ENCODE results near the gene BRSK2.

BRSK2 gene

DNA sequence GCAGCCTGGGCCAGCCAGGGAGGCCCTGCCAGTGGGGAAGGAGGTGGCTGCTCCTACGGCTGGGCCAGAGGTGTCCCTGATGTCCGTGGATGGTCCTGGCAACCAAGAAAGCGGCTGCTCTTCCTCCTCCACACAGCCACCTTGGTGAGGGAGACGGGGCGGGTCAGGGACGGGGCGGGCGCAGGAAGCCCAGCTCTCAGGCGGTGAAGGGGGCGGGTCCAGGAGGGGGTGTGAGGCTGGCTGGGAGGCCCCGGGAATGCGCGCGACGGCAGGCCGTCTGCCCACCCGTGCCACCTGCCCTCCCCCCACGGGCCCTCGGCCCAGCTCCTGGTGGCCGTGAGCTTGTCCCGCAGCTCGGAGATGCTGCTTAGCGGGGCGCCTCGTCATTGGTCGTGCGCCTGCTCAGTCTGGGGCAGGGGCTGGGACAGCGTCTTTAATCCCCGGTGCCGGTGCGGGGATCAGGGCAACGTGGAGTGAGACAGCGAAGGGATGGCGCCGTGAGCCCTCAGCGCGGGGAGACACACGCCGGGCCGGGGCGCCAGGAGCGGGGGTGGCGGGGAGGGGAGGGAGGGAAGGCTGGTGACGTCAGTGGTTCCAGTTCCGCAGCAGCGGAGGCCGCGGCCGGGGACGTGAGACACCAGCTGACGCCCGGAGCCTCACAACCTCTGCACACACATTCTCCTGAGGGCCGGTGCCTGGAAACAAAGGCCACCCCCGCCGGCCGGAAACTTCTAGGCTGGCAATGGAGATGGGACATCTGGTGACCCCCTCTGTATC is 6.7 kb upstream of the BRSK2 start:
- H3K4me3 ChIP-seq (ENCODE audit: low read length), result peak overlapping the region; percentile 75
- H3K36me3 ChIP-seq (ENCODE audit: control insufficient read depth, insufficient read depth, low read length, severe bottlenecking), result no peaks in the 10 kb centered on the region
- peak overlapping the region; percentile 76 for H3K9ac ChIP-seq (ENCODE audit: low read length)
- H3K27me3 ChIP-seq (replicated peaks; ENCODE audit: control insufficient read depth, insufficient read depth, low read length), result no peaks in the 10 kb centered on the region
- H3K4me1 ChIP-seq (ENCODE audit: control insufficient read depth, insufficient read depth, low read length), result peaks cover 4% of the 10 kb centered on the region
- H3K9me3 ChIP-seq (ENCODE audit: control insufficient read depth, low read length), result no peaks in the 10 kb centered on the region
- DNase-seq (ENCODE audit: low read depth), result peak; percentile 92

DNA sequence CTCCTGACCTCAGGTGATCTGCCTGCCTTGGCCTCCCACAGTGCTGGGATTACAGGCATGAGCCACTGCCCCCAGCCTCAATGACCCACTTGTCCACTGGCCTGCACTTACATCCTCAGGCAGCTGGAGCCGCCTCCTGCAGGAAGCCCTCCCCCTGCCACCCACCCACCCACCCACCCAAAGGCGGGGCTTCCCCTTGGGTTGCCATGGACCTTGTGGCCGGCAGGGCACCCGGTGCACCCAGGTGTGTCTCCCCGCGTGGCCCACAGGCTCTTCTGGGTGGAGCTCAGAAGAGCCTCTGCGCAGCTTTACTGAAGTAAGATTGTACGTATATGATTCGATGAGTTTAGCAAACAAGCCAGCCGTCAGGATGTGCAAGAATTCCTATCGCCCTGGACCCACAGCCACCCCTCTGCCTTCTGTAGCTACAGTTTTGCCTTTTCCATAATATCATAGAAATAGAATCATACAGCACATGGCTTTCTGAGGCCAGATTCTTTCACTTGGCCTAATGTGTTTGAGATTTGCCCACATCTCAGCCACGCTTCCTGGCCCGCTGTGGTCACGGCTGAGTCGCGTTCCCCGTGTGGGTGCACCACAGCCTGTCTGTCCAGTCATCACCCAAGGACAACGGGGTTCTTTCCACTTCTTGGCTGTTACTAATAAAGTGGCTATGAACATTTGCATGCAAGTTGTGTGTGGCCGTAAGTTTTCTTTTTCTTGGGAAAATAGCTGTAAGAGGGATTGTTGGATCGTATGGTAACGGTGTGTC is 5.3 kb upstream of the BRSK2 start:
- no peak overlapping the region for H3K9ac ChIP-seq (ENCODE audit: low read length)
- DNase-seq (ENCODE audit: low read depth), result peak; percentile 7
- H3K9me3 ChIP-seq (ENCODE audit: control insufficient read depth, low read length), result no peaks in the 10 kb centered on the region
- H3K36me3 ChIP-seq (ENCODE audit: control insufficient read depth, insufficient read depth, low read length, severe bottlenecking), result no peaks in the 10 kb centered on the region
- H3K4me3 ChIP-seq (ENCODE audit: low read length), result no peak overlapping the region
- H3K4me1 ChIP-seq (ENCODE audit: control insufficient read depth, insufficient read depth, low read length), result peaks cover 4% of the 10 kb centered on the region
- H3K27me3 ChIP-seq (replicated peaks; ENCODE audit: control insufficient read depth, insufficient read depth, low read length), result no peaks in the 10 kb centered on the region

DNA sequence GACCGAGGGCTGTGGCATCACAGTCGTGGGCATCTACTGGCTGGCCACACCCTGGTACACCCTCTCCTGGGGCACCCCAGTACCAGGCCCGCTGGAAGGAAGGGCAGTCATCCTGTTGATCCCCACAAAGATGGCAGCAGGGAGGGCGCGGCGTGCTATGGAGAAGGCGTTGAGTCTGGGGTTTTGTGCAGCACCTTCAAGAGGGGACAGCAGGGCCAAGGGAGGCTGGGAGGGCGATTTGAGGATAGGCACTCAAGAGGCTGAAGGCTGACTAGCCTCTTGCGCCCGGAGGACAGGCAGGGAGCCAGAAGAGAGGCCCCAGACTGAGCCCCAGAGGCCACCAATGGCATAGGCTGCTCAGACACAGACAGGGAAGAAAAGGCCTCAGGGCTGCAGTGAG is 2.2 kb upstream of the BRSK2 start:
- DNase-seq (ENCODE audit: low read depth), result no peak
- peaks cover 4% of the 10 kb centered on the region for H3K4me1 ChIP-seq (ENCODE audit: control insufficient read depth, insufficient read depth, low read length)
- H3K36me3 ChIP-seq (ENCODE audit: control insufficient read depth, insufficient read depth, low read length, severe bottlenecking), result no peaks in the 10 kb centered on the region
- peaks cover 13% of the 10 kb centered on the region for H3K27me3 ChIP-seq (replicated peaks; ENCODE audit: control insufficient read depth, insufficient read depth, low read length)
- H3K9ac ChIP-seq (ENCODE audit: low read length), result no peak overlapping the region
- H3K9me3 ChIP-seq (ENCODE audit: control insufficient read depth, low read length), result no peaks in the 10 kb centered on the region
- H3K4me3 ChIP-seq (ENCODE audit: low read length), result no peak overlapping the region

DNA sequence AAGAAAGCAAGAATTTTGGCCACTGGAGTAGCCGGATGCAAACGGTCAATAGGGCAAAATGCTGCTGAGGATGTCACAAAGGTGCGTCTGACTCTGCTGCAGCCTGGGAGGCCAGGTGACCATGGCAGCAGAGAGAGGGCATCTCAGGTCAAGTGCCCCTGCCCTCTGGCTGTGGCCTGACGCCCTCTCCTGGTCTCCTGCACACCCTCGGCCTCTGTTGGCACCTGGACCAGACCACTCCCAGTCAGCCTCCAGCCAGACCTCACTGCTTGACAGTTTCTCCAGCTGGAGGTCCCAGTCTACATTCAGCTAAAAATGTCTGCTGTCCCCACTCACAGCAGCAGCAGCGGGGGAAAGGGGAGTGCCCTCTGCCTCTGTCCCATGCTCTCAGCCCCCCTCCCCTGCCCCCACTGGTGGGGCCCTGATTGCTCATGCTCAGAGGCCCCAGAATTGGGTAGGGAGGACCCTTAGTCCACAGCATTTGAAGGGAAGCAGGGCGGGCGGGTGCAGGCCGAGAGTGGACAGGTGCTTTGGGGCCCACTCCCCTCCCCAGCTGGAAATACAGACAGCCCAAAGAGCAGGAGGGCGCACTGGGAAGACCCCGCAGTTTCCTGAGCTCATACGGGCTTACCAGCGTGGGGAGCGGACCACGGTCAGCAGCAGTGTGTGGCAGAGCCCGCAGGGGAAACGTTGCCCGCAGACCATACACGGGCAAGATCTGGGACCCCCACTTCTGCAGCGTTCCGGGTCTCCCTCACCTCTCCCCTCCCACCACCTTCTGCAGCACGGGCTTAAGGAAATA is 1.6 kb upstream of the BRSK2 start:
- no peak for DNase-seq (ENCODE audit: low read depth)
- H3K36me3 ChIP-seq (ENCODE audit: control insufficient read depth, insufficient read depth, low read length, severe bottlenecking), result no peaks in the 10 kb centered on the region
- H3K27me3 ChIP-seq (replicated peaks; ENCODE audit: control insufficient read depth, insufficient read depth, low read length), result peaks cover 19% of the 10 kb centered on the region
- no peaks in the 10 kb centered on the region for H3K9me3 ChIP-seq (ENCODE audit: control insufficient read depth, low read length)
- peak overlapping the region; percentile 84 for H3K9ac ChIP-seq (ENCODE audit: low read length)
- H3K4me3 ChIP-seq (ENCODE audit: low read length), result no peak overlapping the region
- peaks cover 4% of the 10 kb centered on the region for H3K4me1 ChIP-seq (ENCODE audit: control insufficient read depth, insufficient read depth, low read length)

DNA sequence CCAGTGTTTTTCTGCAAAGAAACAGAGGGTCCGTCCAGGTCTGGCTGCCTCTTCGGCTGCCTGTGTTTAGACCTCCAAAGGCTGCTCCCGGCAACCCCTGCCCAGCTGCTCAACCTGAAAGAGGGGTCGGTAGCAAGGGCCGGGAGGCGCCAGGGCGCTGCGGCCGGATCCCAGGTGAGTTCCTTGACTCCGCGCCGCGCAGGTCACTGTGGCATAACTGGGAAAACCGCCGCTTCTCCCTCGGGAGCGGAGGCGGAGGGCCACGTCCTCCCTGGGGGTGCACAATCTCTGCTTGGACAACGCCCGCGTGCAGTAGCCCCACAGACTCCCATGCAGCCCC is 1.0 kb upstream of the BRSK2 start:
- peak overlapping the region; percentile 84 for H3K9ac ChIP-seq (ENCODE audit: low read length)

DNA sequence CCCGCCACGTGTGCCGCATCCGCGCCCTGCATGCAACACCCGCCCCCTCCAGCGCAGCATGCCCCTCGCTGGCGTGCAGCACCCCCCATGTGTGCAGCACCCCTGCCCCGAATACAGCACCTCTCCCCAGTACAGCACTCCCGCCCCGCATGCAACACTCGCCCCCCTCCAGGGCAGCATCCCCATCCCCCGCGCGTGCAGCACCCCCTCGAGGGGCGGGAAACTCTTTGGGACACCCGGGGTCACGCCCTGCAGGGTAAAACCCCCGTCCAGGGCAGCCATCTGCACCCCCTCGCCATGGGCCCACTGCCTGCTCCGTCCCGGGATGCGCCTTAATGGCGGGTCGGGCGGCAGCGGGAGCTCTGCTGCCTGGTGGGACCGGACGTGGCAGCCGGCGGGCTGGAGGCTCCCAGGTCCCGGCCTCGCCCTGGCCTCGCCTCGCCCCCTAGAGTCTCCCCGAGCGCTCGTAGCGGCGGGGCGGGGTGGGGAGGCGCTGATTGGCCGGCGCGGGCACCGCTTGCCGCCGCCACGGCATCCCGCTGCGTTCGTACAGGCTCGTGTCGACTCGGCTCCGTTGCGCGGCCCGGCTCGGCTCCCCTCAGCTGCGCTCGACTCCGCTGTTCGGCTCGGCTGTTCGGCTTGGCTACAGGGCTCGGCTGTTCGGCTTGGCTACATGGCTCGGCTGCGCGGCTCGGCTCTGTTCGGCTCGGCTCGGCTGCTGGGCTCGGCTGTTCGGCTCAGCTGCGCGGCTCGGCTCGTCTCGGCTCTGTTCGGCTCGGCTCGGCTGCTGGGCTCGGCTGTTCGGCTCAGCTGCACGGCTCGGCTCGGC is 417 bp upstream of the BRSK2 start:
- DNase-seq (ENCODE audit: low read depth), result peak; percentile 99
- Histone ChIP-seq H3K4me3 (ENCODE audit: low read length) (peak overlapping the region; percentile 77), H3K4me1 (ENCODE audit: control insufficient read depth, insufficient read depth, low read length) (no peaks in the 10 kb centered on the region), H3K36me3 (ENCODE audit: control insufficient read depth, insufficient read depth, low read length, severe bottlenecking) (no peaks in the 10 kb centered on the region), H3K9me3 (ENCODE audit: control insufficient read depth, low read length) (no peaks in the 10 kb centered on the region), H3K27me3 (replicated peaks; ENCODE audit: control insufficient read depth, insufficient read depth, low read length) (peaks cover 20% of the 10 kb centered on the region), H3K9ac (ENCODE audit: low read length) (peak overlapping the region; percentile 84)

More for the DNA sequence above, 1.0 kb upstream of the BRSK2 start:
- H3K4me1 ChIP-seq (ENCODE audit: control insufficient read depth, insufficient read depth, low read length), result no peaks in the 10 kb centered on the region
- peak; percentile 19 for DNase-seq (ENCODE audit: low read depth)
- H3K4me3 ChIP-seq (ENCODE audit: low read length), result peak overlapping the region; percentile 77
- no peaks in the 10 kb centered on the region for H3K9me3 ChIP-seq (ENCODE audit: control insufficient read depth, low read length)
- no peaks in the 10 kb centered on the region for H3K36me3 ChIP-seq (ENCODE audit: control insufficient read depth, insufficient read depth, low read length, severe bottlenecking)
- peaks cover 20% of the 10 kb centered on the region for H3K27me3 ChIP-seq (replicated peaks; ENCODE audit: control insufficient read depth, insufficient read depth, low read length)

DNA sequence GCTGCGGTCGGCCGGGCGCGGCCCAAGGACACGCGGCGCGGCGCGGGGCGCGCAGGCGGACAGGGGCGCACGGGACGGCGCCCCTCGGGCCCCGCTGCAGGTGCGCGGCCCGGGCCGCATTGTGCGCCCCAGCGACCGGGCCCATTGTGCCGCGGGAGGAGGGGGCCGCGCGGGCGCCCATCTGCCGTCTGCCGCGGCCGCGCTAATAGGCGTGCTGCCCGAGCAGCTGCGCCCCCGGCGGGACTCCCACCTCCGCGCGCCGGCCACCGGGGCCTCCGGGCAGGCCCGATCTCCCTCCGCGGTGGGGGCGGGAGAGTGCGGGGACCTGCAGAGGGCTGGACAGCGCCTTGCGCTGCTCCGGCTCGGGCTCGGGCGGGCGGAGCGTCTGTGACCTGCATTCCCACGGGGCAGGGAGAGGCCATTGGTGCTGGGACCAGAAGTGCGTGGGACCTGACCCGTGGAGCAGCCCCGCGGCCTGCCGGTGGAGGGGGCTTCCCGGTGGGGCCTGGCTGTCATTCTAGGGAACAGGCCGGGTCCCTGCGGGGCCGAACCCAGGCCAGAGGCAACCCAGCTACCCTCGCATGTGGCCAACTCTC is 933 bp downstream of the BRSK2 start:
- peaks cover 20% of the 10 kb centered on the region for H3K27me3 ChIP-seq (replicated peaks; ENCODE audit: control insufficient read depth, insufficient read depth, low read length)
- no peak overlapping the region for H3K4me3 ChIP-seq (ENCODE audit: low read length)
- H3K4me1 ChIP-seq (ENCODE audit: control insufficient read depth, insufficient read depth, low read length), result no peaks in the 10 kb centered on the region
- no peaks in the 10 kb centered on the region for H3K36me3 ChIP-seq (ENCODE audit: control insufficient read depth, insufficient read depth, low read length, severe bottlenecking)
- H3K9me3 ChIP-seq (ENCODE audit: control insufficient read depth, low read length), result no peaks in the 10 kb centered on the region
- H3K9ac ChIP-seq (ENCODE audit: low read length), result no peak overlapping the region
- DNase-seq (ENCODE audit: low read depth), result peak; percentile 56

DNA sequence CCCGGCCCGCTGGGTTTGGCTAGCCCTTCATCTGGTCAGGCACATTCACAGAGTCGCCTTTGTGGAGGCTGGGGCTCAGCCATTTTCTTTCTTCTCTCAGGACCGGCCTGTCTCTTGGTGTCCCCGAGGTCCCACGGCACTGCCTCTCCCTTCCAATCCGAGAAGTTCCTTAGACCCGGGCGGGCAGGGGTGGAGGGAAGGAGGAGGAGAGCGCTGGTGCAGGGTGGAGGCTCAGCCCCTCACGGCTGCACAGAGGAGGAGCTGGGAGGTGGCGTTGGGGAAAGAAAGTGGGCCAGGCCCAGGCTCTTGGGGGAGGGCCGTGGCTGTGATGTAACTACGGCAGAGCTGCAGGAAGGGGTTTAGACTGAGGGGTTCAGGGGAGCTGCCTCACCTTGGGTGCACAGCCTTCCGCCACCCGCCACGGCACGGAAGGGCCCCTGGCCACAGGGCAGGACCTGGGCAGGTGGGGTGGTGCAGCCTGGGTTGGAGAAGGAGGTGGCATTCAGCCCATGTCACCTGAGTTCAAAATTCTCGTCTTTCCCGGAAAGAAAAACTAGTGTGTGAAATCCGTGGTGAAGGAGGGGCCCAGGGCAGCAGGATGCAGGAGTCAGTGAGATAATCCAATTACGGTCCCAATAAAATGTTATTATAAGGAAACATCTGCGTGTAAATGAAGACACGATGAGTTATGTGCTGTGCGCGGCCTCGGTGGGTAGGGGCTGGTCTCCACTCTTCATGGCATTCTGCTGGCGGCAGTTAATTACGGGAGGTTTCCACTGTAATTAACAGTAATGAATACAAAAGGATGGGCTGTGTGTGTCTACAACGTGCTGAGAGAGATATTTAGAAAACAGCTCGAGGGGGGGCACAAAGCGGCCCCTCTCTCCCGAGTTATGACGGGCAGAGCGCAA is 1.7 kb downstream of the BRSK2 start:
- H3K4me1 ChIP-seq (ENCODE audit: control insufficient read depth, insufficient read depth, low read length), result no peaks in the 10 kb centered on the region
- no peaks in the 10 kb centered on the region for H3K36me3 ChIP-seq (ENCODE audit: control insufficient read depth, insufficient read depth, low read length, severe bottlenecking)
- H3K9ac ChIP-seq (ENCODE audit: low read length), result no peak overlapping the region
- peaks cover 20% of the 10 kb centered on the region for H3K27me3 ChIP-seq (replicated peaks; ENCODE audit: control insufficient read depth, insufficient read depth, low read length)
- H3K9me3 ChIP-seq (ENCODE audit: control insufficient read depth, low read length), result no peaks in the 10 kb centered on the region
- H3K4me3 ChIP-seq (ENCODE audit: low read length), result no peak overlapping the region
- DNase-seq (ENCODE audit: low read depth), result peak; percentile 6

DNA sequence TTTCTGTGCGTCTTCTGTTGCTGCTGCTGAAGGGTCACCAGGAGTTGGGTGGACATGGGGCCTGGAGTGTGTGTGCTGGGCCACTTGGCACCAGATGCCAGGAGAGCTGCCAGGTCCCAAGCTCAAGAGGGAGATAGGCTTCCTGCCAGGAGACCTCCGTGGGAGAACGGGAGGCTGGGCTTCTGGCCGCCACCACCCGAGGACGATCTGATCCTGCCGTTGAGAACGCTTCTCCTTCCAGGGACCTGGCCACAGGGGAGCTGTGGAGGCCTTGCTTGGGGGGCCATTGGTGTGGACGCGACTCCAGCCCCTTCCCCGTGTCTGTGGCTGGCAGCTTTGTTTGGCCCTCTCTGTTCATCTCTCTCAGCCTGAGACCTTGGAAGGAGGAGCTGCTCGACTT is 2.4 kb downstream of the BRSK2 start:
- Histone ChIP-seq H3K4me1 (ENCODE audit: control insufficient read depth, insufficient read depth, low read length) (no peaks in the 10 kb centered on the region), H3K4me3 (ENCODE audit: low read length) (no peak overlapping the region), H3K9me3 (ENCODE audit: control insufficient read depth, low read length) (no peaks in the 10 kb centered on the region), H3K36me3 (ENCODE audit: control insufficient read depth, insufficient read depth, low read length, severe bottlenecking) (no peaks in the 10 kb centered on the region), H3K27me3 (replicated peaks; ENCODE audit: control insufficient read depth, insufficient read depth, low read length) (peaks cover 20% of the 10 kb centered on the region), H3K9ac (ENCODE audit: low read length) (no peak overlapping the region)
- no peak for DNase-seq (ENCODE audit: low read depth)

DNA sequence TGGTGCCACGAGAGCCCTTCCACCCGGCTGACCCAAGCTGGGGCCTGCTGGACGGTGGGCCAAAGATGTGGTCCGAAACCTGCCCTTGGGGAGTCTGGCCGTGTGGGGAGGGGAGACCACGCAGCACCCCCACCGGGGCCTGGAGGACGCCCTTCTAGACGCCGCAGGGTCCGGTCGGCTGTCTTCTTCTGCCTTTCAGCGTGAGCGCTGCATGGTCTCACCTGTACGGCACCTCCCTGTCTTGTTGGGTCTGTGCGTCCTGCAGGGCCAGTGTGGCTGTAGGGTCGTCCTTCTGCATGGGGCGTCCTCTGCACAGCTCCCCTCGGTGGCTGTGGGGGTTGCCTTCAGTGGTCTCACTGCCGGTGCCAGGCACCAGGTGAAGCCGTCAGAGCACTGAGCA is 2.8 kb downstream of the BRSK2 start:
- Histone ChIP-seq H3K4me1 (ENCODE audit: control insufficient read depth, insufficient read depth, low read length) (no peaks in the 10 kb centered on the region), H3K9me3 (ENCODE audit: control insufficient read depth, low read length) (no peaks in the 10 kb centered on the region), H3K36me3 (ENCODE audit: control insufficient read depth, insufficient read depth, low read length, severe bottlenecking) (no peaks in the 10 kb centered on the region), H3K9ac (ENCODE audit: low read length) (no peak overlapping the region), H3K4me3 (ENCODE audit: low read length) (no peak overlapping the region), H3K27me3 (replicated peaks; ENCODE audit: control insufficient read depth, insufficient read depth, low read length) (peaks cover 20% of the 10 kb centered on the region)
- no peak for DNase-seq (ENCODE audit: low read depth)
